HepG2 (cell line): ENCODE results near the gene RIN3. TPM values are rescaled to one million over a fixed set of nuclear protein-coding genes. Genes with fewer than 3 reads are reported as not detected.

ENCODE experiments used
- ATAC-seq: fragments of 200-7000 bp; cut with Tn5 transposase; 3 replicates; pipeline ENCODE4 v1.9.1; 2020; ENCODE audit warnings: mild to moderate bottlenecking, moderate library complexity
- BruUV-seq: library from RNA; stranded (reverse); fragments of 400-500 nt; replicated peaks from 2 replicates; lab custom pipeline; 2021; lab: Mats Ljungman, UMichigan
- CTCF ChIA-PET: fragments of 300-600 bp; formaldehyde crosslinking; extraction: SDS; loops from one replicate; lab custom pipeline; 2021; ENCODE audit warnings: low total read pairs, inconsistent platforms, low intra/inter-chr PET ratio; lab: Yijun Ruan, JAX
- POLR2A ChIA-PET: fragments of 350-600 bp; sonication (Branson Sonifier 250); formaldehyde crosslinking; loops from one replicate; lab custom pipeline; 2020; ENCODE audit warnings: antibody characterized with exemption, inconsistent platforms; lab: Yijun Ruan, JAX
- DNase-seq: peaks from one replicate; pipeline ENCODE4 v3.0.0-alpha.2; 2015; ENCODE audit warnings: low spot score
- FAIRE-seq: peaks from 3 replicates; lab custom pipeline; 2011; peaks lifted over from hg19 to GRCh38; lab: Jason Lieb, UNC
- H2AFZ ChIP-seq: one replicate; pipeline ENCODE4 v1.6.1; 2011; ENCODE audit warnings: low read length, inconsistent platforms
- H3K27ac ChIP-seq: fragments of 300-600 bp; 3 replicates; pipeline ENCODE4 v1.8.0; 2011; ENCODE audit warnings: mixed run types, mild to moderate bottlenecking, mixed read lengths, low read length, inconsistent platforms; ENCODE audit not compliant: insufficient read depth; ENCODE audit errors: extremely low read length
- H3K27me3 ChIP-seq, 2 experiments: fragments of 200-600 bp in 1 of 2; 2 replicates in 1 of 2; 3 replicates in 1 of 2; pipeline versions ENCODE4 v1.6.0 to v1.8.0; 2011; ENCODE audit warnings: low read length in 2 of 2, mild to moderate bottlenecking in 2 of 2, moderate library complexity in 2 of 2, inconsistent platforms in 1 of 2; ENCODE audit not compliant: insufficient read depth in 2 of 2, control insufficient read depth in 1 of 2
- H3K36me3 ChIP-seq, 2 experiments: fragments of 200-600 bp in 1 of 2; replicated peaks in 1 of 2; 2 replicates in 1 of 2; 3 replicates in 1 of 2; pipeline versions ENCODE4 v1.5.1 to v1.8.0; 2011; ENCODE audit warnings: low read length in 2 of 2, inconsistent platforms in 1 of 2; ENCODE audit not compliant: insufficient read depth in 2 of 2, control insufficient read depth in 1 of 2
- H3K4me1 ChIP-seq: 2 replicates; pipeline ENCODE4 v1.5.1; 2012; ENCODE audit warnings: low read length, inconsistent platforms; ENCODE audit not compliant: insufficient read depth
- H3K4me2 ChIP-seq: 2 replicates; pipeline ENCODE4 v1.6.0; 2011; ENCODE audit warnings: low read depth, low read length, inconsistent platforms
- H3K4me3 ChIP-seq, 3 experiments: fragments of 200-600 bp in 1 of 3; sonication (generic), shearing (Covaris generic) in 1 of 3; replicated peaks in 1 of 3; 2 replicates each; pipeline ENCODE4 v1.5.1; 2011 to 2016; ENCODE audit warnings: low read length in 3 of 3, inconsistent platforms in 2 of 3, low read depth in 2 of 3, mild to moderate bottlenecking in 2 of 3, control low read depth in 1 of 3, mixed read lengths in 1 of 3; ENCODE audit not compliant: insufficient read depth in 1 of 3
- H3K79me2 ChIP-seq: one replicate; pipeline ENCODE4 v1.6.1; 2011; ENCODE audit warnings: low read length, inconsistent platforms; ENCODE audit not compliant: insufficient read depth
- H3K9ac ChIP-seq: 2 replicates; pipeline ENCODE4 v1.6.0; 2011; ENCODE audit warnings: mild to moderate bottlenecking, low read depth, low read length, inconsistent platforms; ENCODE audit not compliant: insufficient read depth
- H3K9me3 ChIP-seq: 2 replicates; pipeline ENCODE4 v1.5.1; 2012; ENCODE audit warnings: mild to moderate bottlenecking, low read length
- H4K20me1 ChIP-seq: 2 replicates; pipeline ENCODE4 v1.6.0; 2011; ENCODE audit warnings: inconsistent platforms, mild to moderate bottlenecking, low read length, moderate library complexity; ENCODE audit not compliant: insufficient read depth
- DMTF1 ChIP-seq: sonication (generic); formaldehyde crosslinking; IDR thresholded peaks from 2 replicates; pipeline ENCODE4 v1.4.0; 2020; ENCODE audit warnings: mild to moderate bottlenecking, missing genetic modification reagents
- ETV5 ChIP-seq: IDR thresholded peaks from 2 replicates; pipeline ENCODE4 v1.6.1; 2018; ENCODE audit warnings: missing biosample characterization, missing genetic modification reagents, inconsistent platforms, borderline replicate concordance
- FOSL1 ChIP-seq: sonication (generic); formaldehyde crosslinking; IDR thresholded peaks from 2 replicates; pipeline ENCODE4 v1.9.0; 2021; ENCODE audit warnings: missing genetic modification reagents, borderline replicate concordance
- KLF15 ChIP-seq: sonication (generic); formaldehyde crosslinking; IDR thresholded peaks from 2 replicates; pipeline ENCODE4 v1.8.1; 2023; ENCODE audit warnings: borderline replicate concordance, mild to moderate bottlenecking, inconsistent platforms, missing genetic modification reagents, mixed read lengths
- KMT2A ChIP-seq: sonication (generic); formaldehyde crosslinking; IDR thresholded peaks from 2 replicates; pipeline ENCODE4 v1.4.0; 2020; ENCODE audit warnings: missing genetic modification reagents
- RCOR2 ChIP-seq: IDR thresholded peaks from 2 replicates; pipeline ENCODE4 v1.6.1; 2016; ENCODE audit warnings: missing biosample characterization, missing genetic modification reagents
- STAT6 ChIP-seq: sonication (generic); formaldehyde crosslinking; IDR thresholded peaks from 2 replicates; pipeline ENCODE4 v1.4.0; 2020; ENCODE audit warnings: missing genetic modification reagents, mild to moderate bottlenecking, borderline replicate concordance
- TEF ChIP-seq: sonication (generic); formaldehyde crosslinking; IDR thresholded peaks from 2 replicates; pipeline ENCODE4 v1.5.0; 2020; ENCODE audit warnings: missing genetic modification reagents
- TIGD3 ChIP-seq: sonication (generic); formaldehyde crosslinking; IDR thresholded peaks from 2 replicates; pipeline ENCODE4 v1.5.1; 2020; ENCODE audit warnings: mild to moderate bottlenecking, missing genetic modification reagents, borderline replicate concordance
- ZFY ChIP-seq: sonication (generic); formaldehyde crosslinking; IDR thresholded peaks from 2 replicates; pipeline ENCODE4 v1.4.0; 2020; ENCODE audit warnings: missing genetic modification reagents
- ZNF143 ChIP-seq: sonication (generic); formaldehyde crosslinking; IDR thresholded peaks from 2 replicates; pipeline ENCODE4 v1.4.0; 2020; ENCODE audit warnings: missing genetic modification reagents
- ZNF567 ChIP-seq: sonication (generic); formaldehyde crosslinking; IDR thresholded peaks from 2 replicates; pipeline ENCODE4 v1.8.1; 2023; ENCODE audit warnings: mild to moderate bottlenecking, missing genetic modification reagents, borderline replicate concordance
- ZNF660 ChIP-seq: sonication (generic); formaldehyde crosslinking; IDR thresholded peaks from 2 replicates; pipeline ENCODE4 v1.5.1; 2020; ENCODE audit warnings: mild to moderate bottlenecking, low read depth, missing genetic modification reagents, borderline replicate concordance
- ZNF839 ChIP-seq: sonication (generic); formaldehyde crosslinking; IDR thresholded peaks from 2 replicates; pipeline ENCODE4 v1.4.0; 2020; ENCODE audit warnings: missing genetic modification reagents, mild to moderate bottlenecking, borderline replicate concordance
- WGBS: methylation state at CpG from one replicate; pipeline ENCODE4 v1.1.6; 2017; ENCODE audit warnings: low lambda C conversion rate; 5-methylcytosine and 5-hydroxymethylcytosine counted together
- in situ Hi-C: cut with HindIII; loops from 2 replicates; pipeline ENCODE4 v1.10.0; 2017; ENCODE audit warnings: low pct_unique_long_range_greater_than_20kb; ENCODE audit not compliant: extremely low pct_ligation_motif_present
- intact Hi-C: fragments of 100-400 bp; cut with micrococcal nuclease; formaldehyde crosslinking; loops from one replicate; pipeline ENCODE4 v1.10.0; 2022; ENCODE audit not compliant: unreplicated experiment
- polyA plus RNA-seq, 8 experiments: library from polyadenylated mRNA; depleted of rRNA in 3 of 8; stranded (reverse) in 7 of 8; unstranded in 1 of 8; fragments of >200 nt; fragmentation: Illumina TruSeq in 4 of 8; extraction: Trizol in 4 of 8; gene quantifications; 2 replicates each; pipeline versions ENCODE4 v1.2.1 to v1.2.3, GENCODE V29; 2011 to 2016; ENCODE audit warnings: low read depth in 4 of 8, missing spikeins in 1 of 8, mixed read lengths in 1 of 8; ENCODE audit not compliant: insufficient read depth in 1 of 8
- total RNA-seq, 5 experiments: library from RNA; depleted of rRNA; stranded (reverse); fragments of >200 nt; fragmentation: Illumina TruSeq; extraction: Trizol; gene quantifications; 2 replicates each; pipeline ENCODE4 v1.2.3, GENCODE V29; 2016; ENCODE audit warnings: low read depth in 1 of 5

The RIN3 gene
- total and polyA plus RNA-seq, 2 of the 13 experiments (the other 11 are each of a cell fraction or from before 2014, with no cell fraction given): 2.3 to 3.6 TPM

- FAIRE-seq (no peak), DNase-seq (no peak), ATAC-seq (no peak)
- no peaks in the 10 kb centered on the region for H4K20me1 ChIP-seq
- H3K27me3 ChIP-seq: peaks cover 0 to 14% of the 10 kb centered on the region in 2 experiments; a peak in 2 of 5 replicates
- H3K4me3 ChIP-seq: no peak overlapping the region
- no peak overlapping the region for H3K4me2 ChIP-seq
- no peak overlapping the region for H2AFZ ChIP-seq
- intact Hi-C loops: no loop called here
- H3K4me1 ChIP-seq: peaks cover 18% of the 10 kb centered on the region
- H3K9ac ChIP-seq: no peak overlapping the region
- ChIA-PET CTCF (no interaction called here), POLR2A (no interaction called here)
- TF ChIP-seq ZNF839 (no peak), ETV5 (CRISPR knock-in tag) (no peak), FOSL1 (CRISPR knock-in tag) (no peak), TIGD3 (CRISPR knock-in tag) (no peak), ZNF660 (CRISPR knock-in tag) (no peak), ZNF143 (CRISPR knock-in tag) (no peak), KMT2A (CRISPR knock-in tag) (no peak), RCOR2 (CRISPR knock-in tag) (no peak), DMTF1 (CRISPR knock-in tag) (no peak), ZNF567 (CRISPR knock-in tag) (no peak), TEF (CRISPR knock-in tag) (no peak), KLF15 (CRISPR knock-in tag) (no peak), ZFY (no peak), STAT6 (CRISPR knock-in tag) (no peak)
- no TSS peak for BruUV-seq
- WGBS: 2% methylated on average over 4 of the region's 4 CpGs
- no peaks in the 10 kb centered on the region for H3K36me3 ChIP-seq
- H3K27ac ChIP-seq: no peak overlapping the region
- H3K9me3 ChIP-seq: no peaks in the 10 kb centered on the region
- in situ Hi-C loops: no loop called here
- no peaks in the 10 kb centered on the region for H3K79me2 ChIP-seq
Measured at GRCh38 chr14:92494512-92494911, 19.1 kb upstream of the RIN3 start.
